Right lobe of liver (tissue), 6 donors: ENCODE results near the gene GRIA3. TPM values are rescaled to one million over a fixed set of nuclear protein-coding genes. Genes with fewer than 3 reads are reported as not detected.

Experiments
- ATAC-seq, 4 donors: fragments of 200-7000 bp; cut with Tn5 transposase; one replicate each; pipeline ENCODE4 v1.9.1; 2020; ENCODE audit warnings: mild to moderate bottlenecking in 4 of 4, moderate library complexity in 4 of 4
- DNase-seq, 3 donors: peaks; one replicate each; pipeline ENCODE4 v3.0.0-alpha.2; 2020
- H3K27ac ChIP-seq, 3 donors: fragments of 200-600 bp; one replicate each; pipeline ENCODE4 v1.8.0; 2022
- H3K27me3 ChIP-seq, 2 donors: fragments of 200-600 bp; one replicate each; pipeline ENCODE4 v1.8.0; 2022
- H3K36me3 ChIP-seq, 4 donors: fragments of 200-600 bp; sonication (generic) in 1 of 4; one replicate each; pipeline versions ENCODE4 v1.5.1 to v1.8.0; 2017 to 2022; ENCODE audit warnings: control low read depth in 1 of 4
- H3K4me1 ChIP-seq, 4 donors: fragments of 200-600 bp; sonication (generic) in 1 of 4; one replicate each; pipeline versions ENCODE4 v1.5.1 to v1.8.0; 2017 to 2022; ENCODE audit warnings: control low read depth in 1 of 4
- H3K4me3 ChIP-seq, 3 donors: fragments of 200-600 bp; one replicate each; pipeline ENCODE4 v1.8.0; 2022
- H3K9me3 ChIP-seq, 4 donors: fragments of 200-600 bp; sonication (generic) in 1 of 4; one replicate each; pipeline versions ENCODE4 v1.5.1 to v1.8.0; 2017 to 2022; ENCODE audit warnings: control low read depth in 1 of 4
- CTCF ChIP-seq, 4 donors: fragments of 200-600 bp in 3 of 4; fragments of 450-650 bp in 1 of 4; IDR thresholded peaks; one replicate each; pipeline versions ENCODE4 v1.5.1 to v1.8.0; 2016 to 2022; ENCODE audit warnings: antibody characterized with exemption in 4 of 4, mild to moderate bottlenecking in 2 of 4
- POLR2A ChIP-seq: fragments of 450-650 bp; IDR thresholded peaks from one replicate; pipeline ENCODE4 v1.6.1; 2017; ENCODE audit warnings: antibody characterized with exemption, mild to moderate bottlenecking
- whole genome bisulfite sequencing: methylation state at CpG from one replicate; pipeline ENCODE4 v1.1.6; 2018; ENCODE audit warnings: low coverage, low lambda C conversion rate; ENCODE audit not compliant: insufficient coverage; ENCODE audit errors: missing lambda C conversion rate; 5-methylcytosine and 5-hydroxymethylcytosine counted together
- intact Hi-C, 2 donors: fragments of 100-400 bp; cut with DNase I; formaldehyde crosslinking; loops; one replicate each; pipeline versions ENCODE4 v1.11.2 to v1.14.1; 2022
- total RNA-seq, 6 experiments: library from RNA; depleted of rRNA in 2 of 6; stranded (reverse); fragments of >200 nt in 2 of 6; fragmentation: NEBNext Ultra II Directional in 3 of 6; extraction: Animal tissue kit (Norgen Biotek cat#: 25700) in 3 of 6; gene quantifications; one replicate each; pipeline versions ENCODE4 v1.1.0 to v1.2.4, GENCODE V29; 2016 to 2023
- donor health status: DM: no; HTN: yes; CAD: no.
- donor health status: DM: no; HTN: no; CAD: no.
- donor health status: DM: no; HTN: no; CAD: no.
- donor health status: DM: no; HTN: yes; CAD: no.
- donor health status: DM: no; HTN: yes; CAD: no.

Gene GRIA3
- total RNA-seq, 6 experiments from 2014 or later, result 0.93 to 6.4 (median 4.1) TPM

GRCh38 chrX:123486297-123486696 lies 302.2 kb downstream of the GRIA3 start:
- Histone ChIP-seq H3K36me3 (no peaks in the 10 kb centered on the region), H3K4me3 (no peak overlapping the region), H3K4me1 (no peaks in the 10 kb centered on the region), H3K9me3 (no peaks in the 10 kb centered on the region), H3K27me3 (no peaks in the 10 kb centered on the region), H3K27ac (no peak overlapping the region)
- intact Hi-C loops, result no loop called here
- ATAC-seq (no peak), DNase-seq (no peak)
- no peak for TF ChIP-seq POLR2A
- TF ChIP-seq CTCF (IDR thresholded peaks at IDR 0.05), result no peak
- WGBS, result 40% methylated on average over 1 of the region's 2 CpGs

- no peaks in the 10 kb centered on the region for H3K4me1 ChIP-seq
- ATAC-seq (no peak), DNase-seq (no peak)
- no peaks in the 10 kb centered on the region for H3K9me3 ChIP-seq
- TF ChIP-seq CTCF (IDR thresholded peaks at IDR 0.05) (no peak), POLR2A (no peak)
- WGBS, result 35% methylated on average over 1 of the region's 1 CpG
- intact Hi-C loops, result no loop called here
- no peaks in the 10 kb centered on the region for H3K27me3 ChIP-seq
- no peak overlapping the region for H3K4me3 ChIP-seq
- H3K27ac ChIP-seq, result no peak overlapping the region
- no peaks in the 10 kb centered on the region for H3K36me3 ChIP-seq
Observed at GRCh38 chrX:123487236-123487635, 303.2 kb downstream of the GRIA3 start.

GRCh38 chrX:123487669-123488068 lies 303.6 kb downstream of the GRIA3 start:
- Histone ChIP-seq H3K27me3 (no peaks in the 10 kb centered on the region), H3K9me3 (no peaks in the 10 kb centered on the region), H3K4me1 (no peaks in the 10 kb centered on the region), H3K4me3 (no peak overlapping the region), H3K27ac (no peak overlapping the region), H3K36me3 (no peaks in the 10 kb centered on the region)
- intact Hi-C loops, result no loop called here
- ATAC-seq (no peak), DNase-seq (no peak)
- WGBS, result 47% methylated on average over 3 of the region's 3 CpGs
- TF ChIP-seq CTCF (IDR thresholded peaks at IDR 0.05) (no peak), POLR2A (no peak)

GRCh38 chrX:123489011-123489410 lies 304.9 kb downstream of the GRIA3 start:
- DNase-seq (no peak), ATAC-seq (no peak)
- Histone ChIP-seq H3K36me3 (no peaks in the 10 kb centered on the region), H3K4me3 (no peak overlapping the region), H3K27ac (no peak overlapping the region), H3K9me3 (no peaks in the 10 kb centered on the region), H3K27me3 (no peaks in the 10 kb centered on the region), H3K4me1 (no peaks in the 10 kb centered on the region)
- intact Hi-C loops, result no loop called here
- 24% methylated on average over 1 of the region's 1 CpG for WGBS
- TF ChIP-seq CTCF (IDR thresholded peaks at IDR 0.05), result no peak
- no peak for TF ChIP-seq POLR2A

GRCh38 chrX:123493857-123494256 lies 309.8 kb downstream of the GRIA3 start:
- ATAC-seq (no peak), DNase-seq (no peak)
- no peak overlapping the region for H3K4me3 ChIP-seq
- TF ChIP-seq CTCF (IDR thresholded peaks at IDR 0.05) (no peak), POLR2A (no peak)
- H3K4me1 ChIP-seq, result no peaks in the 10 kb centered on the region
- no peaks in the 10 kb centered on the region for H3K36me3 ChIP-seq
- intact Hi-C loops, result no loop called here
- WGBS, result 8% methylated on average over 1 of the region's 1 CpG
- no peaks in the 10 kb centered on the region for H3K27me3 ChIP-seq
- H3K27ac ChIP-seq, result no peak overlapping the region
- no peaks in the 10 kb centered on the region for H3K9me3 ChIP-seq
